ENCODE data around the gene SLC17A7. TPM values are rescaled to one million over a fixed set of nuclear protein-coding genes. Genes with fewer than 3 reads are reported as not detected.

Gene SLC17A7
- total RNA-seq, 1 donor from 2014 or later, result 0.16 TPM

GRCh38 chr19:49427855-49428546 is 13.3 kb downstream of the SLC17A7 start:
- intact Hi-C loops (cut with micrococcal nuclease), result no loop called here
- H3K27ac Mint-ChIP-seq, result no peak overlapping the region
- peaks cover 83% of the 10 kb centered on the region for H3K27me3 Mint-ChIP-seq (ENCODE audit: insufficient read depth)
- no peak for DNase-seq (ENCODE audit: low spot score)
- H3K36me3 Mint-ChIP-seq (ENCODE audit: low read depth), result no peaks in the 10 kb centered on the region
- no peaks in the 10 kb centered on the region for H3K9me3 Mint-ChIP-seq
- peaks cover 44% of the 10 kb centered on the region for H3K4me1 Mint-ChIP-seq (ENCODE audit: low read depth)
- H3K4me3 Mint-ChIP-seq, result peak overlapping the region; percentile 13

GRCh38 chr19:49427339-49427738 is 14.0 kb downstream of the SLC17A7 start:
- intact Hi-C loops (cut with micrococcal nuclease), result no loop called here
- H3K4me1 Mint-ChIP-seq (ENCODE audit: low read depth), result peaks cover 50% of the 10 kb centered on the region
- H3K27ac Mint-ChIP-seq, result no peak overlapping the region
- H3K36me3 Mint-ChIP-seq (ENCODE audit: low read depth), result no peaks in the 10 kb centered on the region
- H3K4me3 Mint-ChIP-seq, result no peak overlapping the region
- H3K27me3 Mint-ChIP-seq (ENCODE audit: insufficient read depth), result peaks cover 83% of the 10 kb centered on the region
- H3K9me3 Mint-ChIP-seq, result no peaks in the 10 kb centered on the region
- no peak for DNase-seq (ENCODE audit: low spot score)

- Mint-ChIP-seq H3K36me3 (ENCODE audit: low read depth) (peaks cover 2% of the 10 kb centered on the region), H3K27me3 (ENCODE audit: insufficient read depth) (peaks cover 85% of the 10 kb centered on the region), H3K4me3 (no peak overlapping the region), H3K4me1 (ENCODE audit: low read depth) (peaks cover 60% of the 10 kb centered on the region), H3K9me3 (no peaks in the 10 kb centered on the region), H3K27ac (no peak overlapping the region)
- intact Hi-C loops (cut with micrococcal nuclease), result no loop called here
- no peak for DNase-seq (ENCODE audit: low spot score)
Measured at GRCh38 chr19:49425922-49426592, 15.3 kb downstream of the SLC17A7 start.

- H3K27ac Mint-ChIP-seq, result no peak within 1 kb of the TSS
- no peaks in the 10 kb centered on the region for H3K9me3 Mint-ChIP-seq
- H3K36me3 Mint-ChIP-seq (ENCODE audit: low read depth), result peaks cover 2% of the 10 kb centered on the region
- intact Hi-C loops (cut with micrococcal nuclease), result no loop called here
- no peak for DNase-seq (ENCODE audit: low spot score)
- H3K4me1 Mint-ChIP-seq (ENCODE audit: low read depth), result peaks cover 61% of the 10 kb centered on the region
- no peak within 1 kb of the TSS for H3K4me3 Mint-ChIP-seq
- peaks cover 86% of the 10 kb centered on the region for H3K27me3 Mint-ChIP-seq (ENCODE audit: insufficient read depth)
Measured at GRCh38 chr19:49425178-49425577, 16.1 kb downstream of the SLC17A7 start, which contains the start of gene GFY. GFY (plus strand) TSS chr19:49425388; CDS start chr19:49426431, 1,043 bp downstream.

GRCh38 chr19:49423985-49424303 is 17.4 kb downstream of the SLC17A7 start:
- no peak for DNase-seq (ENCODE audit: low spot score)
- Mint-ChIP-seq H3K9me3 (no peaks in the 10 kb centered on the region), H3K27ac (no peak overlapping the region), H3K4me1 (ENCODE audit: low read depth) (peaks cover 56% of the 10 kb centered on the region), H3K36me3 (ENCODE audit: low read depth) (peaks cover 3% of the 10 kb centered on the region), H3K4me3 (peak overlapping the region; percentile 69), H3K27me3 (ENCODE audit: insufficient read depth) (peaks cover 85% of the 10 kb centered on the region)
- intact Hi-C loops (cut with micrococcal nuclease), result no loop called here

GRCh38 chr19:49423071-49423984 is 18.0 kb downstream of the SLC17A7 start, which contains the start of gene PTH2:
PTH2 (minus strand) TSS chr19:49423441; CDS start chr19:49423339, 102 bp downstream.
- no peak for DNase-seq (ENCODE audit: low spot score)
- Mint-ChIP-seq H3K36me3 (ENCODE audit: low read depth) (peaks cover 3% of the 10 kb centered on the region), H3K27ac (peak within 1 kb of the TSS; percentile 68), H3K27me3 (ENCODE audit: insufficient read depth) (peaks cover 88% of the 10 kb centered on the region), H3K4me1 (ENCODE audit: low read depth) (peaks cover 55% of the 10 kb centered on the region), H3K9me3 (no peaks in the 10 kb centered on the region), H3K4me3 (peak within 1 kb of the TSS; percentile 80)
- intact Hi-C loops (cut with micrococcal nuclease), result no loop called here

- Mint-ChIP-seq H3K36me3 (ENCODE audit: low read depth) (peaks cover 3% of the 10 kb centered on the region), H3K4me3 (peak overlapping the region; percentile 80), H3K27ac (peak overlapping the region; percentile 68), H3K4me1 (ENCODE audit: low read depth) (peaks cover 47% of the 10 kb centered on the region), H3K9me3 (no peaks in the 10 kb centered on the region), H3K27me3 (ENCODE audit: insufficient read depth) (peaks cover 86% of the 10 kb centered on the region)
- intact Hi-C loops (cut with micrococcal nuclease), result loop anchor here (1.0 kb wide), 2 partner anchors 9 to 21 kb away; no protein-coding TSS in a partner anchor
- DNase-seq (ENCODE audit: low spot score), result peak; percentile 58
Measured at GRCh38 chr19:49422407-49423070, 18.8 kb downstream of the SLC17A7 start.

- Mint-ChIP-seq H3K27ac (no peak overlapping the region), H3K27me3 (ENCODE audit: insufficient read depth) (peaks cover 83% of the 10 kb centered on the region), H3K4me1 (ENCODE audit: low read depth) (peaks cover 42% of the 10 kb centered on the region), H3K9me3 (no peaks in the 10 kb centered on the region), H3K4me3 (peak overlapping the region; percentile 31), H3K36me3 (ENCODE audit: low read depth) (peaks cover 3% of the 10 kb centered on the region)
- intact Hi-C loops (cut with micrococcal nuclease), result loop anchor here (1.0 kb wide), 2 partner anchors 9 to 21 kb away; no protein-coding TSS in a partner anchor
- no peak for DNase-seq (ENCODE audit: low spot score)
Measured at GRCh38 chr19:49421878-49422202, 19.5 kb downstream of the SLC17A7 start.

- Mint-ChIP-seq H3K4me3 (peak overlapping the region; percentile 31), H3K36me3 (ENCODE audit: low read depth) (peaks cover 3% of the 10 kb centered on the region), H3K9me3 (no peaks in the 10 kb centered on the region), H3K27ac (no peak overlapping the region), H3K27me3 (ENCODE audit: insufficient read depth) (peaks cover 77% of the 10 kb centered on the region), H3K4me1 (ENCODE audit: low read depth) (peaks cover 36% of the 10 kb centered on the region)
- intact Hi-C loops (cut with micrococcal nuclease), result no loop called here
- DNase-seq (ENCODE audit: low spot score), result peak; percentile 42
Measured at GRCh38 chr19:49421039-49421877, 20.1 kb downstream of the SLC17A7 start.

GRCh38 chr19:49420227-49420626 is 21.1 kb downstream of the SLC17A7 start:
- Mint-ChIP-seq H3K27ac (no peak overlapping the region), H3K4me3 (peak overlapping the region; percentile 52), H3K36me3 (ENCODE audit: low read depth) (peaks cover 3% of the 10 kb centered on the region), H3K9me3 (no peaks in the 10 kb centered on the region), H3K4me1 (ENCODE audit: low read depth) (peaks cover 27% of the 10 kb centered on the region), H3K27me3 (ENCODE audit: insufficient read depth) (peaks cover 67% of the 10 kb centered on the region)
- DNase-seq (ENCODE audit: low spot score), result no peak
- intact Hi-C loops (cut with micrococcal nuclease), result no loop called here

GRCh38 chr19:49419173-49419572 is 22.2 kb downstream of the SLC17A7 start:
- no peak for DNase-seq (ENCODE audit: low spot score)
- peaks cover 27% of the 10 kb centered on the region for H3K4me1 Mint-ChIP-seq (ENCODE audit: low read depth)
- no peak overlapping the region for H3K27ac Mint-ChIP-seq
- intact Hi-C loops (cut with micrococcal nuclease), result no loop called here
- peaks cover 3% of the 10 kb centered on the region for H3K36me3 Mint-ChIP-seq (ENCODE audit: low read depth)
- H3K9me3 Mint-ChIP-seq, result no peaks in the 10 kb centered on the region
- H3K4me3 Mint-ChIP-seq, result no peak overlapping the region
- H3K27me3 Mint-ChIP-seq (ENCODE audit: insufficient read depth), result peaks cover 58% of the 10 kb centered on the region

GRCh38 chr19:49418511-49418910 is 22.8 kb downstream of the SLC17A7 start:
- Mint-ChIP-seq H3K9me3 (no peaks in the 10 kb centered on the region), H3K4me3 (no peak overlapping the region), H3K4me1 (ENCODE audit: low read depth) (peaks cover 21% of the 10 kb centered on the region), H3K27me3 (ENCODE audit: insufficient read depth) (peaks cover 51% of the 10 kb centered on the region), H3K36me3 (ENCODE audit: low read depth) (peaks cover 3% of the 10 kb centered on the region), H3K27ac (no peak overlapping the region)
- intact Hi-C loops (cut with micrococcal nuclease), result no loop called here
- no peak for DNase-seq (ENCODE audit: low spot score)

All from activated T-helper 1 cell treated with anti-CD3 and anti-CD28 coated beads, Interleukin-12 subunit alpha, Interleukin-12 subunit beta, Interleukin-2, Interleukin-4 antibody, amounts not matched to agents 30 ng/mL and 10 ng/mL and 1 ng/mL, durations not matched to agents 14 hours and 24 hours and 36 hours (primary cell).